HepG2 (cell line): ENCODE data around the gene UVSSA. TPM values are rescaled to one million over a fixed set of nuclear protein-coding genes. Genes with fewer than 3 reads are reported as not detected.
A peak's percentile ranks its signal among the peaks of the same experiment; 100 is the strongest.

Source experiments
- CC2D1A ChIP-seq: sonication (generic); formaldehyde crosslinking; IDR thresholded peaks from 2 replicates; pipeline ENCODE4 v1.8.1; 2023; ENCODE audit warnings: mild to moderate bottlenecking, missing genetic modification reagents
- GTF2F1 ChIP-seq: fragments of 150-350 bp; IDR thresholded peaks from 2 replicates; pipeline ENCODE4 v1.6.1; 2014; ENCODE audit warnings: low read length
- IKZF5 ChIP-seq: IDR thresholded peaks from 2 replicates; pipeline ENCODE4 v1.6.1; 2018; ENCODE audit warnings: missing genetic modification reagents, mild to moderate bottlenecking, missing compliant biosample characterization
- MLXIP ChIP-seq: sonication (generic); formaldehyde crosslinking; IDR thresholded peaks from 2 replicates; pipeline ENCODE4 v1.9.0; 2021; ENCODE audit warnings: missing genetic modification reagents, borderline replicate concordance
- MXD3 ChIP-seq: IDR thresholded peaks from 2 replicates; pipeline ENCODE4 v1.6.1; 2016; ENCODE audit warnings: mild to moderate bottlenecking, missing biosample characterization, missing genetic modification reagents
- TP53 ChIP-seq: sonication (generic); formaldehyde crosslinking; conservative IDR thresholded peaks from 2 replicates; pipeline ENCODE4 v1.4.0; 2020; ENCODE audit warnings: missing genetic modification reagents
- U2AF1 ChIP-seq: fragments of 200-400 bp; formaldehyde crosslinking; optimal IDR thresholded peaks from 2 replicates; pipeline ENCODE3; 2017; ENCODE audit warnings: mild to moderate bottlenecking, low read depth, low read length
- ZIK1 ChIP-seq: sonication (generic); formaldehyde crosslinking; IDR thresholded peaks from 2 replicates; pipeline ENCODE4 v1.5.0; 2020; ENCODE audit warnings: mild to moderate bottlenecking, low read depth, missing genetic modification reagents, borderline replicate concordance
- ZMAT3 ChIP-seq: sonication (generic); formaldehyde crosslinking; conservative IDR thresholded peaks from 2 replicates; pipeline ENCODE4 v1.7.0; 2021; ENCODE audit warnings: missing genetic modification reagents
- ZNF530 ChIP-seq: sonication (generic); formaldehyde crosslinking; IDR thresholded peaks from 2 replicates; pipeline ENCODE4 v1.5.0; 2020; ENCODE audit warnings: low read depth, mild to moderate bottlenecking, missing genetic modification reagents
- ZNF737 ChIP-seq: sonication (generic); formaldehyde crosslinking; IDR thresholded peaks from 2 replicates; pipeline ENCODE4 v1.5.0; 2020; ENCODE audit warnings: missing genetic modification reagents, mild to moderate bottlenecking, borderline replicate concordance
- polyA plus RNA-seq, 8 experiments: library from polyadenylated mRNA; depleted of rRNA in 3 of 8; stranded (reverse) in 7 of 8; unstranded in 1 of 8; fragments of >200 nt; fragmentation: Illumina TruSeq in 4 of 8; extraction: Trizol in 4 of 8; gene quantifications; 2 replicates each; pipeline versions ENCODE4 v1.2.1 to v1.2.3, GENCODE V29; 2011 to 2016; ENCODE audit warnings: low read depth in 4 of 8, missing spikeins in 1 of 8, mixed read lengths in 1 of 8; ENCODE audit not compliant: insufficient read depth in 1 of 8
- total RNA-seq, 5 experiments: library from RNA; depleted of rRNA; stranded (reverse); fragments of >200 nt; fragmentation: Illumina TruSeq; extraction: Trizol; gene quantifications; 2 replicates each; pipeline ENCODE4 v1.2.3, GENCODE V29; 2016; ENCODE audit warnings: low read depth in 1 of 5
- TF ChIP-seq, protein P1 (sequence below): sonication (generic); formaldehyde crosslinking; IDR thresholded peaks from 2 replicates; pipeline ENCODE4 v1.5.1; 2020; ENCODE audit warnings: mild to moderate bottlenecking, missing genetic modification reagents, borderline replicate concordance
- TF ChIP-seq, protein P2 (sequence below): sonication (generic); formaldehyde crosslinking; IDR thresholded peaks from 2 replicates; pipeline ENCODE4 v1.8.0; 2022; ENCODE audit warnings: mild to moderate bottlenecking, missing genetic modification reagents, moderate library complexity
- TF ChIP-seq, protein P3 (sequence below): sonication (generic); formaldehyde crosslinking; IDR thresholded peaks from 2 replicates; pipeline ENCODE4 v1.4.0; 2020; ENCODE audit warnings: mild to moderate bottlenecking, missing genetic modification reagents
- TF ChIP-seq, protein P4 (sequence below): sonication (generic); formaldehyde crosslinking; IDR thresholded peaks from 2 replicates; pipeline ENCODE4 v1.8.1; 2023; ENCODE audit warnings: mild to moderate bottlenecking, missing genetic modification reagents

Gene UVSSA
- total and polyA plus RNA-seq, 2 of the 13 experiments (the other 11 are each of a cell fraction or from before 2014, with no cell fraction given), result 4.6 to 8.4 TPM

DNA sequence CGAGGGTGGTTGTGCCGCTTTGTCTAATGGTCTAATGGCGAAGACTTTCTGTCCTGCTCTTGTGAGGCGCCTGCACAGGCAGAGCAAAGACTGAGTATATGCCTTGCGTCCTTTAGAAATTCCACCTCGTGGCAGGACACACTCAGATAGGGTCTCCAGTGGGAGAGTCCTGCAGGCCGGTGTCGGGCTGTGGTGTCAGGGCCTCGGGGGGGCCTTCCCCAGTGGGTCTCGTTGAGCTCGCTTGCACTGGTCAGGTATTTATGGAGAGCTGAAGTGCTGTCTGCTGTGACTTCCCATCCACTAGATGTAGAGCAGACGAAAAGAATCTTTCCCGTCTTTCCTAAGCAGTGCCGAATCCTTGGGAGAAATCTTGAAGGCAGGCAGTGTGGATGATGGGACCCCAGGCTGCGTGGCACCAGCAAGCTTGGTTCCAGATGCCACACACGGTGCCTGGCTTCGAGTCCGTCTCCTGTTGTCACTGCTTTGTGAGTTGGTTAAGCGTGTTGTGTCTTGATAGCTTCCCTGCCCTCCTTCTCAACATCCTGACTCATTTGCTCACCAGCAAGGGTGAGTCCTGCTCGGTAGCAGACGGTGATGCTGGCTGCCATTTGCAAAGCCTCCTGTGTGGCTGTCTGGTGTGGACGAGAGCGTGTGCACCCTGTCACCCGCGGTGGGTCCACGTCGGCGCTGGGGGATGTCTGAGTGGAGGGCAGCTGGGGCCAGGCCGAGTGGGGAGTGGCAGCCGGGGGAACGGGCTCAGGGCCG is 36.8 kb upstream of the UVSSA start (continued):
- TF ChIP-seq, protein P1, sequence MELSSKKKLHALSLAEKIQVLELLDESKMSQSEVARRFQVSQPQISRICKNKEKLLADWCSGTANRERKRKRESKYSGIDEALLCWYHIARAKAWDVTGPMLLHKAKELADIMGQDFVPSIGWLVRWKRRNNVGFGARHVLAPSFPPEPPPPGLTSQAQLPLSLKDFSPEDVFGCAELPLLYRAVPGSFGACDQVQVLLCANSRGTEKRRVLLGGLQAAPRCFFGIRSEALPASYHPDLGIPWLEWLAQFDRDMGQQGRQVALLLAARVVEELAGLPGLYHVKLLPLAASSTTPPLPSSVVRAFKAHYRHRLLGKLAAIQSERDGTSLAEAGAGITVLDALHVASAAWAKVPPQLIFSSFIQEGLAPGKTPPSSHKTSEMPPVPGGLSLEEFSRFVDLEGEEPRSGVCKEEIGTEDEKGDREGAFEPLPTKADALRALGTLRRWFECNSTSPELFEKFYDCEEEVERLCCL (CRISPR knock-in tag), result no peak
- TF ChIP-seq CC2D1A (CRISPR knock-in tag), result no peak
- no peak for TF ChIP-seq TP53
- no peak for TF ChIP-seq GTF2F1
- 0 out of 2 replicates have a peak, but pooled peaks have one; percentile 0 for TF ChIP-seq ZMAT3 (CRISPR knock-in tag)
- TF ChIP-seq MLXIP (CRISPR knock-in tag), result no peak
- no peak for TF ChIP-seq U2AF1
- no peak for TF ChIP-seq MXD3
- TF ChIP-seq, protein P2, sequence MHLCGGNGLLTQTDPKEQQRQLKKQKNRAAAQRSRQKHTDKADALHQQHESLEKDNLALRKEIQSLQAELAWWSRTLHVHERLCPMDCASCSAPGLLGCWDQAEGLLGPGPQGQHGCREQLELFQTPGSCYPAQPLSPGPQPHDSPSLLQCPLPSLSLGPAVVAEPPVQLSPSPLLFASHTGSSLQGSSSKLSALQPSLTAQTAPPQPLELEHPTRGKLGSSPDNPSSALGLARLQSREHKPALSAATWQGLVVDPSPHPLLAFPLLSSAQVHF (CRISPR knock-in tag), result no peak
- no peak for TF ChIP-seq IKZF5 (CRISPR knock-in tag)
- no peak for TF ChIP-seq ZIK1 (CRISPR knock-in tag)
- TF ChIP-seq ZNF737 (CRISPR knock-in tag), result no peak
- TF ChIP-seq, protein P3, sequence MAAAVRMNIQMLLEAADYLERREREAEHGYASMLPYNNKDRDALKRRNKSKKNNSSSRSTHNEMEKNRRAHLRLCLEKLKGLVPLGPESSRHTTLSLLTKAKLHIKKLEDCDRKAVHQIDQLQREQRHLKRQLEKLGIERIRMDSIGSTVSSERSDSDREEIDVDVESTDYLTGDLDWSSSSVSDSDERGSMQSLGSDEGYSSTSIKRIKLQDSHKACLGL (CRISPR knock-in tag), result 0 out of 2 replicates have a peak, but pooled peaks have one; percentile 2
- TF ChIP-seq, protein P4, sequence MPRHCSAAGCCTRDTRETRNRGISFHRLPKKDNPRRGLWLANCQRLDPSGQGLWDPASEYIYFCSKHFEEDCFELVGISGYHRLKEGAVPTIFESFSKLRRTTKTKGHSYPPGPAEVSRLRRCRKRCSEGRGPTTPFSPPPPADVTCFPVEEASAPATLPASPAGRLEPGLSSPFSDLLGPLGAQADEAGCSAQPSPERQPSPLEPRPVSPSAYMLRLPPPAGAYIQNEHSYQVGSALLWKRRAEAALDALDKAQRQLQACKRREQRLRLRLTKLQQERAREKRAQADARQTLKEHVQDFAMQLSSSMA (CRISPR knock-in tag), result 0 out of 2 replicates have a peak, but pooled peaks have one; percentile 3
- no peak for TF ChIP-seq ZNF530 (CRISPR knock-in tag)
